Measurements from ENCODE around the gene RAPGEFL1.
"Not testable (repeated sequence)": the region's sequence is repeated elsewhere in the genome, so short reads cannot be mapped to it uniquely, and the experiment has no call there.

GRCh38 chr17:40197965-40198456 lies 20.7 kb downstream of the RAPGEFL1 start:
- TF ChIP-seq, protein P1, sequence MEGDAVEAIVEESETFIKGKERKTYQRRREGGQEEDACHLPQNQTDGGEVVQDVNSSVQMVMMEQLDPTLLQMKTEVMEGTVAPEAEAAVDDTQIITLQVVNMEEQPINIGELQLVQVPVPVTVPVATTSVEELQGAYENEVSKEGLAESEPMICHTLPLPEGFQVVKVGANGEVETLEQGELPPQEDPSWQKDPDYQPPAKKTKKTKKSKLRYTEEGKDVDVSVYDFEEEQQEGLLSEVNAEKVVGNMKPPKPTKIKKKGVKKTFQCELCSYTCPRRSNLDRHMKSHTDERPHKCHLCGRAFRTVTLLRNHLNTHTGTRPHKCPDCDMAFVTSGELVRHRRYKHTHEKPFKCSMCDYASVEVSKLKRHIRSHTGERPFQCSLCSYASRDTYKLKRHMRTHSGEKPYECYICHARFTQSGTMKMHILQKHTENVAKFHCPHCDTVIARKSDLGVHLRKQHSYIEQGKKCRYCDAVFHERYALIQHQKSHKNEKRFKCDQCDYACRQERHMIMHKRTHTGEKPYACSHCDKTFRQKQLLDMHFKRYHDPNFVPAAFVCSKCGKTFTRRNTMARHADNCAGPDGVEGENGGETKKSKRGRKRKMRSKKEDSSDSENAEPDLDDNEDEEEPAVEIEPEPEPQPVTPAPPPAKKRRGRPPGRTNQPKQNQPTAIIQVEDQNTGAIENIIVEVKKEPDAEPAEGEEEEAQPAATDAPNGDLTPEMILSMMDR (IDR thresholded peaks at IDR 0.05; ENCODE audit: low read depth, low read length, missing input control) = not testable (repeated sequence)
- not testable (repeated sequence) for TF ChIP-seq RAD21, MAX, YY1 (IDR thresholded peaks at IDR 0.05)
- TF ChIP-seq, protein P2, sequence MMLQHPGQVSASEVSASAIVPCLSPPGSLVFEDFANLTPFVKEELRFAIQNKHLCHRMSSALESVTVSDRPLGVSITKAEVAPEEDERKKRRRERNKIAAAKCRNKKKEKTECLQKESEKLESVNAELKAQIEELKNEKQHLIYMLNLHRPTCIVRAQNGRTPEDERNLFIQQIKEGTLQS (IDR thresholded peaks at IDR 0.05) = not testable (repeated sequence)
- TF ChIP-seq, protein P3, sequence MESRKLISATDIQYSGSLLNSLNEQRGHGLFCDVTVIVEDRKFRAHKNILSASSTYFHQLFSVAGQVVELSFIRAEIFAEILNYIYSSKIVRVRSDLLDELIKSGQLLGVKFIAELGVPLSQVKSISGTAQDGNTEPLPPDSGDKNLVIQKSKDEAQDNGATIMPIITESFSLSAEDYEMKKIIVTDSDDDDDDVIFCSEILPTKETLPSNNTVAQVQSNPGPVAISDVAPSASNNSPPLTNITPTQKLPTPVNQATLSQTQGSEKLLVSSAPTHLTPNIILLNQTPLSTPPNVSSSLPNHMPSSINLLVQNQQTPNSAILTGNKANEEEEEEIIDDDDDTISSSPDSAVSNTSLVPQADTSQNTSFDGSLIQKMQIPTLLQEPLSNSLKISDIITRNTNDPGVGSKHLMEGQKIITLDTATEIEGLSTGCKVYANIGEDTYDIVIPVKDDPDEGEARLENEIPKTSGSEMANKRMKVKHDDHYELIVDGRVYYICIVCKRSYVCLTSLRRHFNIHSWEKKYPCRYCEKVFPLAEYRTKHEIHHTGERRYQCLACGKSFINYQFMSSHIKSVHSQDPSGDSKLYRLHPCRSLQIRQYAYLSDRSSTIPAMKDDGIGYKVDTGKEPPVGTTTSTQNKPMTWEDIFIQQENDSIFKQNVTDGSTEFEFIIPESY (IDR thresholded peaks at IDR 0.05) = not testable (repeated sequence)

Data from liver (tissue), 3 donors.